H1 (cell line): ENCODE results near the gene NRXN2. TPM values are rescaled to one million over a fixed set of nuclear protein-coding genes. Genes with fewer than 3 reads are reported as not detected.

Experiments
- CTCF ChIA-PET: fragments of 300-600 bp; sonication (Branson Sonifier 250); formaldehyde crosslinking; loops from one replicate; lab custom pipeline; 2021; ENCODE audit not compliant: partially characterized antibody; lab: Charles Lee
- POLR2A ChIA-PET: fragments of 300-600 bp; sonication (Branson Sonifier 250); formaldehyde crosslinking; loops from one replicate; lab custom pipeline; 2021; ENCODE audit warnings: inconsistent platforms; ENCODE audit not compliant: partially characterized antibody; lab: Charles Lee
- DNase-seq, 2 experiments: peaks; one replicate each; pipeline versions ENCODE4 v3.0.0 to v3.0.0-alpha.2; 2010 to 2022; ENCODE audit warnings: low spot score in 2 of 2, low read depth in 1 of 2, mixed read lengths in 1 of 2
- FAIRE-seq: peaks from 2 replicates; lab custom pipeline; 2011; peaks lifted over from hg19 to GRCh38; lab: Jason Lieb, UNC
- H2AFZ ChIP-seq: 2 replicates; pipeline ENCODE4 v1.8.1; 2012; ENCODE audit warnings: low read length, inconsistent platforms
- H2AK5ac ChIP-seq: 2 replicates; pipeline ENCODE4 v1.6.1; 2013; ENCODE audit warnings: low read depth, low read length
- H2BK120ac ChIP-seq: replicated peaks from 2 replicates; pipeline ENCODE3; 2013; ENCODE audit warnings: low read depth, low read length, inconsistent platforms
- H2BK12ac ChIP-seq: 2 replicates; pipeline ENCODE4 v1.6.1; 2013; ENCODE audit warnings: low read depth, low read length
- H2BK15ac ChIP-seq: 2 replicates; pipeline ENCODE4 v1.6.1; 2013; ENCODE audit warnings: low read length
- H2BK20ac ChIP-seq: 2 replicates; pipeline ENCODE4 v1.6.1; 2013; ENCODE audit warnings: low read length
- H2BK5ac ChIP-seq: 2 replicates; pipeline ENCODE4 v1.6.1; 2013; ENCODE audit warnings: low read depth, low read length
- H3K14ac ChIP-seq: 2 replicates; pipeline ENCODE4 v1.6.1; 2013; ENCODE audit warnings: inconsistent platforms; ENCODE audit not compliant: insufficient read length
- H3K18ac ChIP-seq: 2 replicates; pipeline ENCODE4 v1.6.1; 2013; ENCODE audit warnings: low read length; ENCODE audit errors: extremely low read depth
- H3K23ac ChIP-seq: 2 replicates; pipeline ENCODE4 v1.6.1; 2013; ENCODE audit warnings: inconsistent platforms; ENCODE audit not compliant: insufficient read length
- H3K23me2 ChIP-seq: 2 replicates; pipeline ENCODE4 v1.6.1; 2013; ENCODE audit warnings: low read depth, low read length
- H3K27ac ChIP-seq: 2 replicates; pipeline ENCODE4 v1.6.1; 2011; ENCODE audit warnings: low read depth, low read length, inconsistent platforms
- H3K27me3 ChIP-seq, 4 experiments: replicated peaks in 1 of 4; 1 replicate in 1 of 4; 2 replicates in 3 of 4; pipeline versions ENCODE4 v1.6.1 to v1.8.1; 2011 to 2013; ENCODE audit warnings: low read length in 3 of 4, mild to moderate bottlenecking in 3 of 4, inconsistent platforms in 2 of 4, mixed read lengths in 2 of 4, moderate library complexity in 1 of 4; ENCODE audit not compliant: control insufficient read depth in 3 of 4, insufficient read depth in 3 of 4; ENCODE audit errors: extremely low read depth in 1 of 4
- H3K36me3 ChIP-seq, 4 experiments: 2 replicates each; pipeline versions ENCODE4 v1.6.1 to v1.8.1; 2011 to 2013; ENCODE audit warnings: mild to moderate bottlenecking in 4 of 4, low read length in 3 of 4, moderate library complexity in 2 of 4, control low read depth in 1 of 4, inconsistent platforms in 1 of 4; ENCODE audit not compliant: insufficient read depth in 4 of 4, control insufficient read depth in 2 of 4
- H3K4ac ChIP-seq: replicated peaks from 2 replicates; pipeline ENCODE3; 2013; ENCODE audit warnings: low read length, low read depth, mixed read lengths, inconsistent platforms; ENCODE audit not compliant: insufficient read length
- H3K4me1 ChIP-seq, 4 experiments: replicated peaks in 1 of 4; 1 replicate in 1 of 4; 2 replicates in 3 of 4; pipeline versions ENCODE4 v1.6.1 to v1.8.1; 2011 to 2013; ENCODE audit warnings: low read length in 3 of 4, inconsistent platforms in 2 of 4, mixed read lengths in 1 of 4; ENCODE audit not compliant: insufficient read depth in 4 of 4, control insufficient read depth in 3 of 4
- H3K4me2 ChIP-seq, 2 experiments: 2 replicates each; pipeline versions ENCODE4 v1.6.1 to v1.8.1; 2011 to 2013; ENCODE audit warnings: low read depth in 2 of 2, low read length in 2 of 2, control low read depth in 1 of 2, inconsistent platforms in 1 of 2, mild to moderate bottlenecking in 1 of 2; ENCODE audit not compliant: insufficient read depth in 1 of 2
- H3K4me3 ChIP-seq, 4 experiments: fragments of 200-600, 300-600 bp in 1 of 4; sonication (generic), shearing (Covaris generic), sonication (Bioruptor Twin) in 1 of 4; 2 replicates each; pipeline versions ENCODE4 v1.5.1 to v1.8.1; 2011 to 2016; ENCODE audit warnings: low read length in 4 of 4, low read depth in 3 of 4, control low read depth in 2 of 4, inconsistent platforms in 2 of 4, mild to moderate bottlenecking in 2 of 4, mixed read lengths in 1 of 4, moderate library complexity in 1 of 4; ENCODE audit not compliant: insufficient read depth in 2 of 4; ENCODE audit errors: extremely low read depth in 1 of 4
- H3K56ac ChIP-seq: replicated peaks from 2 replicates; pipeline ENCODE3; 2013; ENCODE audit warnings: low read depth, mild to moderate bottlenecking, mixed read lengths, low read length, inconsistent platforms; ENCODE audit not compliant: insufficient read length
- H3K79me1 ChIP-seq: 2 replicates; pipeline ENCODE4 v1.6.1; 2013; ENCODE audit warnings: low read depth, low read length, control low read depth
- H3K79me2 ChIP-seq, 2 experiments: 2 replicates each; pipeline versions ENCODE4 v1.6.1 to v1.8.1; 2012 to 2013; ENCODE audit warnings: low read length in 2 of 2, mild to moderate bottlenecking in 2 of 2, inconsistent platforms in 1 of 2; ENCODE audit not compliant: insufficient read depth in 2 of 2, control insufficient read depth in 1 of 2
- H3K9ac ChIP-seq, 4 experiments: replicated peaks in 1 of 4; 1 replicate in 1 of 4; 2 replicates in 3 of 4; pipeline versions ENCODE4 v1.6.1 to v1.8.1; 2011 to 2013; ENCODE audit warnings: low read depth in 3 of 4, low read length in 3 of 4, control low read depth in 2 of 4, mild to moderate bottlenecking in 2 of 4, moderate library complexity in 2 of 4, inconsistent platforms in 1 of 4; ENCODE audit errors: extremely low read depth in 1 of 4
- H3K9me3 ChIP-seq, 2 experiments: 2 replicates each; pipeline versions ENCODE4 v1.6.1 to v1.8.1; 2012 to 2013; ENCODE audit warnings: mild to moderate bottlenecking in 2 of 2, moderate library complexity in 2 of 2, control low read depth in 1 of 2, inconsistent platforms in 1 of 2, low read depth in 1 of 2, low read length in 1 of 2, mixed read lengths in 1 of 2; ENCODE audit not compliant: insufficient read depth in 2 of 2
- H4K20me1 ChIP-seq, 2 experiments: replicated peaks in 1 of 2; 2 replicates each; pipeline versions ENCODE3 to v1.8.1; 2011 to 2013; ENCODE audit warnings: inconsistent platforms in 2 of 2, low read length in 2 of 2, mild to moderate bottlenecking in 1 of 2; ENCODE audit not compliant: insufficient read depth in 2 of 2, control insufficient read depth in 1 of 2
- H4K5ac ChIP-seq: 2 replicates; pipeline ENCODE4 v1.6.1; 2013; ENCODE audit warnings: low read length, low read depth, mixed read lengths, inconsistent platforms; ENCODE audit not compliant: insufficient read length
- H4K8ac ChIP-seq: 2 replicates; pipeline ENCODE4 v1.8.0; 2013; ENCODE audit warnings: mild to moderate bottlenecking, moderate library complexity, low read length, inconsistent platforms; ENCODE audit not compliant: insufficient read depth; ENCODE audit errors: extremely low read depth
- H4K91ac ChIP-seq: replicated peaks from 2 replicates; pipeline ENCODE3; 2013; ENCODE audit warnings: low read length, mixed read lengths, inconsistent platforms; ENCODE audit not compliant: insufficient read length
- KDM1A ChIP-seq: fragments of 200-600, 300-600 bp; sonication (generic); IDR thresholded peaks from 2 replicates; pipeline ENCODE4 v1.7.1; 2016; ENCODE audit warnings: mild to moderate bottlenecking, low read length, borderline replicate concordance
- TEAD4 ChIP-seq: IDR thresholded peaks from 2 replicates; pipeline ENCODE4 v1.6.1; 2012; ENCODE audit warnings: low read depth, low read length, inconsistent platforms, mixed read lengths
- WGBS, 2 experiments: shearing (Covaris generic) in 1 of 2; methylation state at CpG; one replicate each; pipeline versions ENCODE4 v1.1.6 to v1.1.7; 2013 to 2015; ENCODE audit warnings: low lambda C conversion rate in 2 of 2, mixed read lengths in 2 of 2, inconsistent platforms in 1 of 2, low coverage in 1 of 2, missing lambda C conversion rate in 1 of 2; ENCODE audit not compliant: insufficient replicate concordance in 2 of 2, insufficient coverage in 1 of 2, insufficient read length in 1 of 2; ENCODE audit errors: extremely low coverage in 1 of 2, missing lambda C conversion rate in 1 of 2; 5-methylcytosine and 5-hydroxymethylcytosine counted together
- polyA plus RNA-seq, 7 experiments: library from polyadenylated mRNA; depleted of rRNA in 3 of 7; stranded (reverse) in 5 of 7; unstranded in 2 of 7; fragments of >200 nt in 5 of 7; fragments of 200-250 nt in 2 of 7; gene quantifications; 1 replicate in 5 of 7; 2 replicates in 1 of 7; 4 replicates in 1 of 7; pipeline versions ENCODE4 v1.2.1 to v1.2.3, GENCODE V29; 2011 to 2013; ENCODE audit warnings: missing spikeins in 2 of 7, mixed read lengths in 2 of 7
- total RNA-seq: library from RNA; stranded (reverse); fragmentation: NEBNext Ultra II Directional; extraction: Animal tissue kit (Norgen Biotek cat#: 25700); gene quantifications from 2 replicates; pipeline ENCODE4 v1.2.1, GENCODE V29; 2021

NRXN2 gene
- total and polyA plus RNA-seq, 2 of the 8 experiments (the other 6 are each of a cell fraction or from before 2014, with no cell fraction given): 1.3 to 11.5 TPM

- H3K36me3 ChIP-seq: no peaks in the 10 kb centered on the region
- no peak overlapping the region for H3K4me2 ChIP-seq
- H4K91ac ChIP-seq: no peak overlapping the region
- CTCF ChIA-PET: interaction anchor here (1.1 to 23.7 kb wide), 4 partner anchors 8 to 34 kb away, joined by 3 to 376 read pairs (median 190); partner anchors contain the start of genes PYGM, RASGRP2 and SF1
- H3K14ac ChIP-seq: no peak overlapping the region
- POLR2A ChIA-PET: interaction anchor here (29.2 to 42.9 kb wide), 2 partner anchors 8 kb away, joined by 1087 read pairs; partner anchors contain the start of genes PYGM, RASGRP2 and SF1
- H2AFZ ChIP-seq: no peak overlapping the region
- H4K8ac ChIP-seq: no peak overlapping the region
- H3K27ac ChIP-seq: no peak overlapping the region
- no peaks in the 10 kb centered on the region for H3K9me3 ChIP-seq
- H2BK12ac ChIP-seq: no peak overlapping the region
- no peak overlapping the region for H2BK20ac ChIP-seq
- H3K4me1 ChIP-seq: peaks cover 6 to 45% (median 32%) of the 10 kb centered on the region in 4 experiments
- peaks cover 0 to 1% of the 10 kb centered on the region in 2 experiments for H4K20me1 ChIP-seq
- no peak overlapping the region for H3K56ac ChIP-seq
- no peaks in the 10 kb centered on the region for H3K27me3 ChIP-seq
- TF ChIP-seq TEAD4 (no peak), KDM1A (peak; percentile 73)
- no peak overlapping the region for H4K5ac ChIP-seq
- WGBS, 2 experiments: 89% methylated on average over 19 of the region's 19 CpGs; no CpG with 5 or more reads in 1 of the 2 experiments
- no peak overlapping the region for H2AK5ac ChIP-seq
- H3K23ac ChIP-seq: no peak overlapping the region
- no peaks in the 10 kb centered on the region for H3K79me2 ChIP-seq
- no peak overlapping the region for H2BK120ac ChIP-seq
- DNase-seq (no peak), FAIRE-seq (no peak)
- no peak overlapping the region for H3K4me3 ChIP-seq
- H2BK15ac ChIP-seq: peak overlapping the region; percentile 65; the same call in 1 of the 2 replicates
- no peak overlapping the region for H3K18ac ChIP-seq
- H3K9ac ChIP-seq: no peak overlapping the region
- H3K79me1 ChIP-seq: no peaks in the 10 kb centered on the region
- no peak overlapping the region for H2BK5ac ChIP-seq
- H3K4ac ChIP-seq: no peak overlapping the region
- H3K23me2 ChIP-seq: no peaks in the 10 kb centered on the region
Observed at GRCh38 chr11:64757549-64758329, 34.7 kb upstream of the NRXN2 start.
